Measurements from ENCODE around the gene ZNRF3.
A peak's percentile ranks its signal among the peaks of the same experiment; 100 is the strongest.

Gene ZNRF3

GRCh38 chr22:28949788-28950187 lies 66.4 kb downstream of the ZNRF3 start:
- H3K27ac ChIP-seq (ENCODE audit: low read depth, low read length): peak overlapping the region; percentile 25
- peak overlapping the region in 1 of 5 donors; percentile 24 for H3K9ac ChIP-seq (ENCODE audit: low read length in 5 of 5)
- peaks cover 2 to 38% (median 16%) of the 10 kb centered on the region in 5 donors for H3K4me1 ChIP-seq (ENCODE audit: control insufficient read depth in 5 of 5, insufficient read depth in 5 of 5, low read length in 5 of 5)
- H3K27me3 ChIP-seq (ENCODE audit: control insufficient read depth in 5 of 5, insufficient read depth in 4 of 5, low read length in 5 of 5): no peaks in the 10 kb centered on the region
- H3K4me3 ChIP-seq (ENCODE audit: low read depth in 1 of 5, low read length in 5 of 5): no peak overlapping the region
- peaks cover 0 to 17% (median 3%) of the 10 kb centered on the region in 5 donors for H3K9me3 ChIP-seq (ENCODE audit: control insufficient read depth in 5 of 5, low read length in 5 of 5)
- no peaks in the 10 kb centered on the region for H3K36me3 ChIP-seq (ENCODE audit: control insufficient read depth in 5 of 5, insufficient read depth in 5 of 5, low read length in 5 of 5)

- H3K4me3 ChIP-seq (ENCODE audit: low read depth in 1 of 5, low read length in 5 of 5): no peak overlapping the region
- peak overlapping the region; percentile 25 for H3K27ac ChIP-seq (ENCODE audit: low read depth, low read length)
- H3K9me3 ChIP-seq (ENCODE audit: control insufficient read depth in 5 of 5, low read length in 5 of 5): peaks cover 0 to 17% (median 3%) of the 10 kb centered on the region in 5 donors
- no peak overlapping the region for H3K9ac ChIP-seq (ENCODE audit: low read length in 5 of 5)
- no peaks in the 10 kb centered on the region for H3K27me3 ChIP-seq (ENCODE audit: control insufficient read depth in 5 of 5, insufficient read depth in 4 of 5, low read length in 5 of 5)
- H3K4me1 ChIP-seq (ENCODE audit: control insufficient read depth in 5 of 5, insufficient read depth in 5 of 5, low read length in 5 of 5): peaks cover 2 to 42% (median 16%) of the 10 kb centered on the region in 5 donors
- no peaks in the 10 kb centered on the region for H3K36me3 ChIP-seq (ENCODE audit: control insufficient read depth in 5 of 5, insufficient read depth in 5 of 5, low read length in 5 of 5)
Measured at GRCh38 chr22:28950617-28951411, 67.4 kb downstream of the ZNRF3 start.

GRCh38 chr22:28951530-28951929 lies 68.2 kb downstream of the ZNRF3 start:
- Histone ChIP-seq H3K4me1 (ENCODE audit: control insufficient read depth in 5 of 5, insufficient read depth in 5 of 5, low read length in 5 of 5) (peaks cover 2 to 44% (median 18%) of the 10 kb centered on the region in 5 donors), H3K9me3 (ENCODE audit: control insufficient read depth in 5 of 5, low read length in 5 of 5) (peaks cover 0 to 13% (median 3%) of the 10 kb centered on the region in 5 donors), H3K27ac (ENCODE audit: low read depth, low read length) (peak overlapping the region; percentile 25), H3K27me3 (ENCODE audit: control insufficient read depth in 5 of 5, insufficient read depth in 4 of 5, low read length in 5 of 5) (no peaks in the 10 kb centered on the region), H3K9ac (ENCODE audit: low read length in 5 of 5) (no peak overlapping the region), H3K4me3 (ENCODE audit: low read depth in 1 of 5, low read length in 5 of 5) (no peak overlapping the region), H3K36me3 (ENCODE audit: control insufficient read depth in 5 of 5, insufficient read depth in 5 of 5, low read length in 5 of 5) (no peaks in the 10 kb centered on the region)

GRCh38 chr22:28951969-28952521 lies 68.7 kb downstream of the ZNRF3 start:
- H3K4me3 ChIP-seq (ENCODE audit: low read depth in 1 of 5, low read length in 5 of 5): no peak overlapping the region
- no peak overlapping the region for H3K9ac ChIP-seq (ENCODE audit: low read length in 5 of 5)
- no peaks in the 10 kb centered on the region for H3K36me3 ChIP-seq (ENCODE audit: control insufficient read depth in 5 of 5, insufficient read depth in 5 of 5, low read length in 5 of 5)
- H3K27me3 ChIP-seq (ENCODE audit: control insufficient read depth in 5 of 5, insufficient read depth in 4 of 5, low read length in 5 of 5): no peaks in the 10 kb centered on the region
- peaks cover 0 to 8% (median 0%) of the 10 kb centered on the region in 5 donors for H3K9me3 ChIP-seq (ENCODE audit: control insufficient read depth in 5 of 5, low read length in 5 of 5)
- peaks cover 2 to 46% (median 21%) of the 10 kb centered on the region in 5 donors for H3K4me1 ChIP-seq (ENCODE audit: control insufficient read depth in 5 of 5, insufficient read depth in 5 of 5, low read length in 5 of 5)
- no peak overlapping the region for H3K27ac ChIP-seq (ENCODE audit: low read depth, low read length)

GRCh38 chr22:28952857-28953256 lies 69.5 kb downstream of the ZNRF3 start:
- Histone ChIP-seq H3K27ac (ENCODE audit: low read depth, low read length) (peak overlapping the region; percentile 5), H3K36me3 (ENCODE audit: control insufficient read depth in 5 of 5, insufficient read depth in 5 of 5, low read length in 5 of 5) (no peaks in the 10 kb centered on the region), H3K9ac (ENCODE audit: low read length in 5 of 5) (no peak overlapping the region), H3K27me3 (ENCODE audit: control insufficient read depth in 5 of 5, insufficient read depth in 4 of 5, low read length in 5 of 5) (no peaks in the 10 kb centered on the region), H3K4me3 (ENCODE audit: low read depth in 1 of 5, low read length in 5 of 5) (no peak overlapping the region), H3K4me1 (ENCODE audit: control insufficient read depth in 5 of 5, insufficient read depth in 5 of 5, low read length in 5 of 5) (peaks cover 2 to 46% (median 21%) of the 10 kb centered on the region in 5 donors), H3K9me3 (ENCODE audit: control insufficient read depth in 5 of 5, low read length in 5 of 5) (no peaks in the 10 kb centered on the region)

GRCh38 chr22:28953403-28953802 lies 70.0 kb downstream of the ZNRF3 start:
- peaks cover 2 to 46% (median 23%) of the 10 kb centered on the region in 5 donors for H3K4me1 ChIP-seq (ENCODE audit: control insufficient read depth in 5 of 5, insufficient read depth in 5 of 5, low read length in 5 of 5)
- no peak overlapping the region for H3K9ac ChIP-seq (ENCODE audit: low read length in 5 of 5)

GRCh38 chr22:28953976-28954880 lies 70.9 kb downstream of the ZNRF3 start:
- Histone ChIP-seq H3K4me3 (ENCODE audit: low read depth in 1 of 5, low read length in 5 of 5) (no peak overlapping the region), H3K9me3 (ENCODE audit: control insufficient read depth in 5 of 5, low read length in 5 of 5) (no peaks in the 10 kb centered on the region), H3K9ac (ENCODE audit: low read length in 5 of 5) (no peak overlapping the region), H3K36me3 (ENCODE audit: control insufficient read depth in 5 of 5, insufficient read depth in 5 of 5, low read length in 5 of 5) (no peaks in the 10 kb centered on the region), H3K4me1 (ENCODE audit: control insufficient read depth in 5 of 5, insufficient read depth in 5 of 5, low read length in 5 of 5) (peaks cover 2 to 49% (median 26%) of the 10 kb centered on the region in 5 donors), H3K27ac (ENCODE audit: low read depth, low read length) (no peak overlapping the region), H3K27me3 (ENCODE audit: control insufficient read depth in 5 of 5, insufficient read depth in 4 of 5, low read length in 5 of 5) (no peaks in the 10 kb centered on the region)

More at GRCh38 chr22:28953403-28953802, 70.0 kb downstream of the ZNRF3 start:
- Histone ChIP-seq H3K27ac (ENCODE audit: low read depth, low read length) (peak overlapping the region; percentile 5), H3K4me3 (ENCODE audit: low read depth in 1 of 5, low read length in 5 of 5) (no peak overlapping the region), H3K9me3 (ENCODE audit: control insufficient read depth in 5 of 5, low read length in 5 of 5) (no peaks in the 10 kb centered on the region), H3K36me3 (ENCODE audit: control insufficient read depth in 5 of 5, insufficient read depth in 5 of 5, low read length in 5 of 5) (no peaks in the 10 kb centered on the region), H3K27me3 (ENCODE audit: control insufficient read depth in 5 of 5, insufficient read depth in 4 of 5, low read length in 5 of 5) (no peaks in the 10 kb centered on the region)

GRCh38 chr22:28955817-28956216 lies 72.4 kb downstream of the ZNRF3 start:
- no peaks in the 10 kb centered on the region for H3K36me3 ChIP-seq (ENCODE audit: control insufficient read depth in 5 of 5, insufficient read depth in 5 of 5, low read length in 5 of 5)
- no peaks in the 10 kb centered on the region for H3K9me3 ChIP-seq (ENCODE audit: control insufficient read depth in 5 of 5, low read length in 5 of 5)
- no peak overlapping the region for H3K9ac ChIP-seq (ENCODE audit: low read length in 5 of 5)
- peaks cover 2 to 36% (median 24%) of the 10 kb centered on the region in 5 donors for H3K4me1 ChIP-seq (ENCODE audit: control insufficient read depth in 5 of 5, insufficient read depth in 5 of 5, low read length in 5 of 5)
- H3K27ac ChIP-seq (ENCODE audit: low read depth, low read length): no peak overlapping the region
- H3K27me3 ChIP-seq (ENCODE audit: control insufficient read depth in 5 of 5, insufficient read depth in 4 of 5, low read length in 5 of 5): no peaks in the 10 kb centered on the region
- no peak overlapping the region for H3K4me3 ChIP-seq (ENCODE audit: low read depth in 1 of 5, low read length in 5 of 5)

GRCh38 chr22:28956506-28956905 lies 73.1 kb downstream of the ZNRF3 start:
- Histone ChIP-seq H3K9ac (ENCODE audit: low read length in 5 of 5) (no peak overlapping the region), H3K36me3 (ENCODE audit: control insufficient read depth in 5 of 5, insufficient read depth in 5 of 5, low read length in 5 of 5) (no peaks in the 10 kb centered on the region), H3K4me3 (ENCODE audit: low read depth in 1 of 5, low read length in 5 of 5) (no peak overlapping the region), H3K27me3 (ENCODE audit: control insufficient read depth in 5 of 5, insufficient read depth in 4 of 5, low read length in 5 of 5) (no peaks in the 10 kb centered on the region), H3K4me1 (ENCODE audit: control insufficient read depth in 5 of 5, insufficient read depth in 5 of 5, low read length in 5 of 5) (peaks cover 2 to 30% (median 22%) of the 10 kb centered on the region in 5 donors), H3K9me3 (ENCODE audit: control insufficient read depth in 5 of 5, low read length in 5 of 5) (no peaks in the 10 kb centered on the region), H3K27ac (ENCODE audit: low read depth, low read length) (no peak overlapping the region)
